ENCODE measurements around the gene ZDHHC13. TPM values are rescaled to one million over a fixed set of nuclear protein-coding genes. Genes with fewer than 3 reads are reported as not detected.

ZDHHC13 gene
- polyA plus RNA-seq, 1 donor (not counting 4 experiments of a cell fraction or from before 2014, with no cell fraction given) = 24.1 TPM

GRCh38 chr11:19208181-19208580 is 91.2 kb downstream of the ZDHHC13 start:
- dilution Hi-C loops (cut with MboI; ENCODE audit: extremely low pct_ligation_motif_present, low sequenced_read_pairs) = no loop called here
- H3K4me1 ChIP-seq (ENCODE audit: control insufficient read depth, extremely low read depth, insufficient read depth, low read length) = peaks cover 2% of the 10 kb centered on the region
- no peaks in the 10 kb centered on the region for H3K9me3 ChIP-seq (ENCODE audit: control insufficient read depth, low read depth, low read length)
- H3K4me3 ChIP-seq (ENCODE audit: control insufficient read depth in 2 of 3, extremely low read depth in 1 of 3, insufficient read depth in 2 of 3, low read depth in 1 of 3, low read length in 3 of 3) = no peak overlapping the region
- DNase-seq (ENCODE audit: low read depth, low spot score) (no peak), FAIRE-seq (no peak)
- no peak overlapping the region for H3K27ac ChIP-seq (ENCODE audit: control insufficient read depth, insufficient read depth, low read length)
- peaks cover 6% of the 10 kb centered on the region for H3K27me3 ChIP-seq (ENCODE audit: control insufficient read depth, extremely low read depth, insufficient read depth, low read length)
- TF ChIP-seq CTCF (optimal IDR thresholded peaks at IDR 0.05 in 1 of 3, IDR thresholded peaks at IDR 0.05 in 1 of 3, conservative IDR thresholded peaks at IDR 0.05 in 1 of 3; ENCODE audit: extremely low read depth in 1 of 3, insufficient read depth in 2 of 3, low read length in 3 of 3) (no peak), EZH2 (IDR thresholded peaks at IDR 0.05; ENCODE audit: low read length) (no peak)
- H4K20me1 ChIP-seq (ENCODE audit: control insufficient read depth, extremely low read depth, insufficient read depth, low read length) = no peaks in the 10 kb centered on the region
- H3K9ac ChIP-seq (ENCODE audit: control insufficient read depth, extremely low read depth, insufficient read depth, low read length) = no peak overlapping the region
- H3K79me2 ChIP-seq (ENCODE audit: control insufficient read depth, insufficient read depth, low read length) = no peaks in the 10 kb centered on the region
- no peaks in the 10 kb centered on the region for H3K36me3 ChIP-seq (ENCODE audit: control insufficient read depth in 2 of 2, extremely low read depth in 1 of 2, insufficient read depth in 2 of 2, low read length in 2 of 2)
- H3K4me2 ChIP-seq (ENCODE audit: control insufficient read depth, extremely low read depth, insufficient read depth, low read depth, low read length) = no peak overlapping the region
- no peak overlapping the region for H2AFZ ChIP-seq (ENCODE audit: control insufficient read depth, low read length)
- H3K9me1 ChIP-seq (ENCODE audit: control insufficient read depth, extremely low read depth, insufficient read depth, low read length) = no peaks in the 10 kb centered on the region

- Histone ChIP-seq H3K4me2 (ENCODE audit: control insufficient read depth, extremely low read depth, insufficient read depth, low read depth, low read length) (no peak overlapping the region), H3K27ac (ENCODE audit: control insufficient read depth, insufficient read depth, low read length) (no peak overlapping the region), H3K4me3 (ENCODE audit: control insufficient read depth in 2 of 3, extremely low read depth in 1 of 3, insufficient read depth in 2 of 3, low read depth in 1 of 3, low read length in 3 of 3) (no peak overlapping the region), H2AFZ (ENCODE audit: control insufficient read depth, low read length) (no peak overlapping the region), H3K4me1 (ENCODE audit: control insufficient read depth, extremely low read depth, insufficient read depth, low read length) (peaks cover 2% of the 10 kb centered on the region), H3K9me1 (ENCODE audit: control insufficient read depth, extremely low read depth, insufficient read depth, low read length) (no peaks in the 10 kb centered on the region), H4K20me1 (ENCODE audit: control insufficient read depth, extremely low read depth, insufficient read depth, low read length) (no peaks in the 10 kb centered on the region), H3K9me3 (ENCODE audit: control insufficient read depth, low read depth, low read length) (no peaks in the 10 kb centered on the region), H3K27me3 (ENCODE audit: control insufficient read depth, extremely low read depth, insufficient read depth, low read length) (peaks cover 5% of the 10 kb centered on the region), H3K9ac (ENCODE audit: control insufficient read depth, extremely low read depth, insufficient read depth, low read length) (no peak overlapping the region), H3K36me3 (ENCODE audit: control insufficient read depth in 2 of 2, extremely low read depth in 1 of 2, insufficient read depth in 2 of 2, low read length in 2 of 2) (no peaks in the 10 kb centered on the region), H3K79me2 (ENCODE audit: control insufficient read depth, insufficient read depth, low read length) (no peaks in the 10 kb centered on the region)
- FAIRE-seq (no peak), DNase-seq (ENCODE audit: low read depth, low spot score) (no peak)
- TF ChIP-seq CTCF (optimal IDR thresholded peaks at IDR 0.05 in 1 of 3, IDR thresholded peaks at IDR 0.05 in 1 of 3, conservative IDR thresholded peaks at IDR 0.05 in 1 of 3; ENCODE audit: extremely low read depth in 1 of 3, insufficient read depth in 2 of 3, low read length in 3 of 3) = no peak
- TF ChIP-seq EZH2 (IDR thresholded peaks at IDR 0.05; ENCODE audit: low read length) = no peak
- dilution Hi-C loops (cut with MboI; ENCODE audit: extremely low pct_ligation_motif_present, low sequenced_read_pairs) = no loop called here
These were observed 92.1 kb downstream of the ZDHHC13 start for GRCh38 chr11:19208959-19209546.
